MM.1S (cell line): ENCODE data around the gene PITPNM3.

Experiments
- CTCF ChIP-seq: fragments of 300-600 bp; sonication (generic); IDR thresholded peaks from 2 replicates; pipeline ENCODE4 v1.5.1; 2016; ENCODE audit warnings: antibody characterized with exemption, low read length, mixed read lengths
- EZH2phosphoT487 ChIP-seq: fragments of 300-600 bp; sonication (generic); IDR thresholded peaks from 2 replicates; pipeline ENCODE4 v1.6.1; 2018; ENCODE audit warnings: antibody characterized with exemption, low read length

GRCh38 chr17:6472517-6472916 is 83.8 kb downstream of the PITPNM3 start:
- TF ChIP-seq CTCF (no peak), EZH2phosphoT487 (no peak)
